ENCODE measurements around the gene SNRPA.
"Not testable (repeated sequence)": the region's sequence is repeated elsewhere in the genome, so short reads cannot be mapped to it uniquely, and the experiment has no call there.

SNRPA gene

GRCh38 chr19:40747536-40747935 lies 3.5 kb upstream of the SNRPA start:
- no peak for DNase-seq

DNA sequence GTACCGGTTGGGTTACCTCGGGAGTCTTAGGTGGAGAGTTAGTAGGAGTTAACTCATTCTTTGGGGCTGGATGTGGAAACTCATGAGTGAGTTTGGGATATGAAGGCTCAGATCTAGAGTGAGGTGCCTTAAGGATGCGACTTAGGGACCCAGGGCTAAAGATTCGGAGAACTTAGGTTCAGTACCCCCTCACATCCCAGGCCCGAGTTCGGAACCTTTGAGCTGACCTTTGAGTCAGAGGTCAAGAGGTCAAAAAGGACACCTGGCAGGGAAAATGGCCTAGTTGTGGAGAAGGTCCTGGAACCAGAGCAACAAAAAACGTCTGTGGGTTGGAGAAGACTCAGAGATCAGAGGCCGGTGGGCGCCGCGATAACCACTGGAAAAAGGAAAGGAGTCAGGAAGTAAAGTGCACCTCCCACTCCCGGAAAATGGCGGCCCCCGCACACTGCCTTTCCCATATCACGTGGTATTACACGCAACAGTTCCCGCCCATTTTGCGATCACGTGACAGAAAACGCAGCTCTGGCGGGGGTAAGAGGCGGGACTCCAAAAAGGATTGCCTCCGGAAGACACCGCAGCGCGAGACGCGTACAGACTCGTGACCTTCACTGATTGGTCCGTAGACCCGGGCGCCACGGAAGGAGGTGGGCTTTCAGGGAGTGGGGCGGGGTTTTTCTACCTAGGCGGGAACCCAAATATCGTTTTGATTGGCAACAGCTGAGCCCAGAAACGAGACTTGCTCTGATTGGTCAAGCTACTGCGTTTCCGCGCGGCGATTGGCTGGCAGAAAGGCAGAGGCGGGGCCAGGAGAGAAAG lies 737 bp upstream of the SNRPA start, which contains the start of gene ACTMAP:
TSS of gene ACTMAP (minus strand) at position 420 of the 816 bp plus-strand sequence. CDS start 674 bp downstream, outside the sequence.
- DNase-seq = peak; percentile 100

GRCh38 chr19:40752257-40752781 lies 1.3 kb downstream of the SNRPA start:
- no peak for DNase-seq

DNA sequence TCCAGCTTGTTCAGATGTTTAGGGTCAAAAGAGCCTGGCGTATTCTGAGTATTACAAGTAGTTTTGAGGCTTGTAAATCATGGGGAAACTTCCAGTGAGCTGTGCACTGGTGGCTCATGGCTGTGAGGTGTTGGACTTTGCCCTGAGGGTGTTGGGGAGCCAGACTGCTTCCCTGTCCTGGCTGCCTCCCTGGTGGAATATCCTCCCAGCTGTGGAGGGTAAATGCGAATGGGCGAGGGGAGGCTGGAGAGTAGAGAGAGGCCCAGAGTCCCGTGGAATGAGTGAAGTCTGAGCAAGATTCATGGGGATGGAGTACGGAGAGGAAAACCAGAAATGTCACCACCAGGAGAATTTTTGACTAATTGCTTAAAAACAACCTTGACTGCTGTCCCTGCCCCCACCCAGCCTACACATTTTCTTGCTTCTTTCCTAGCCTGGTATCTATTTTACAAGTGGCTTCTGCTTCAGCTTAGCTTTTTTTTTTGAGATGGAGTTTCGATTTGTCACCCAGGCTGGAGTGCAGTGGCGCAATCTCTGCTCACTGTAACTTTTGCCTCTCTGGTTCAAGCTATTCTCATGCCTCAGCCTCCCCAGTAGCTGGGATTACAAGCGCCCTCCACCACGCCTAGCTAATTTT lies 3.7 kb downstream of the SNRPA start:
- no peak for DNase-seq

GRCh38 chr19:40755248-40755624 lies 4.2 kb downstream of the SNRPA start:
- DNase-seq = no peak

DNA sequence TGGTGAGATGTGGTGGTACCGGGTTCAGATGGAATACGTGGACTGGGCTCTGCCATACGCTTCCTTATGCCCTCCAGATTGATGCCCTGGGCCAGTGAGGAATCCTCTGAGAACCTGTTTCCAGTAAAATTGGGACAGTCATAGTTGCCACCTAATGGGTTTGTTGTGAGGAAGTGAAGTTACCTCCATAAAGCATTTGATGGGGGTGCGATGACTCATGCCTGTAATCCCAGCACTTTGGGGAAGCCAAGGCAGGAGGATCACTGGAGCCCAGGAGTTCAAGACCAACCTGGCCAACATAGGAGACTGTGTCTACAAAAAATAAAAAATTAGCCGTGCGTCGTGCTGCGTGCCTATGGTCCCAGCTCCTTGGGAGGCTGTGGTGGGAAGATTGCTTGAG lies 4.8 kb downstream of the SNRPA start:
- no peak for DNase-seq

GRCh38 chr19:40756502-40757110 lies 5.6 kb downstream of the SNRPA start:
- DNase-seq = peak; percentile 28

GRCh38 chr19:40758491-40758890 lies 7.5 kb downstream of the SNRPA start:
- no peak for DNase-seq

GRCh38 chr19:40759352-40759751 lies 8.3 kb downstream of the SNRPA start:
- DNase-seq = no peak

DNA sequence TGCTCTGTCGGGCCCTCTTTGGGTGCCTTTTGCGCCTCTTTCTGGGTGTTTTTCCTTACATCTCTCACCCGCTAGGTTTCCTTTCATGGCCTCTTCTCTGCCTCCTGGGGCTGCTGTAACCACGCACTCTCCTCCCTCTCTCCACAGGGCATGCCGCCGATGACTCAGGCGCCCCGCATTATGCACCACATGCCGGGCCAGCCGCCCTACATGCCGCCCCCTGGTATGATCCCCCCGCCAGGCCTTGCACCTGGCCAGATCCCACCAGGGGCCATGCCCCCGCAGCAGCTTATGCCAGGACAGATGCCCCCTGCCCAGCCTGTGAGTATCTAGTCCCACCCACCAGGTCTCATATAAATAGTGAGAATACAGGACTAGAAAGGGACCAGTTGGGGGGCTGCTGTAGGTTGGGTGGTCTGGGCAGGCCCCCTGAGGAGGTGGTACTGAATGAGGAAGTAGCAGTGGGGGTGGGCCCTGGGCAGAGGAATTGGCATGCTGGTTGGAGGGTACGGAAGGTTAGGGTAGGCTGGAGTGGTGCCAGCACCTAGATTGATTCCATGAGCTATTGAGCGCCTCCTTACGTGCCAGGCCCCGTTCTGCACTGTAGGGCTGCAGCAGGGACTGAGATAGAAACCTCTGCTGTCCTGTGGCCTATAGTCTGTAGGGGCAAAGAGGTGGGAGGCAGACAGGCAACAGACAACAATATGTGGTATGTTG lies 11.9 kb downstream of the SNRPA start:
- no peak for DNase-seq

- DNase-seq = no peak
These were observed 12.5 kb downstream of the SNRPA start for GRCh38 chr19:40763526-40763925.

DNA sequence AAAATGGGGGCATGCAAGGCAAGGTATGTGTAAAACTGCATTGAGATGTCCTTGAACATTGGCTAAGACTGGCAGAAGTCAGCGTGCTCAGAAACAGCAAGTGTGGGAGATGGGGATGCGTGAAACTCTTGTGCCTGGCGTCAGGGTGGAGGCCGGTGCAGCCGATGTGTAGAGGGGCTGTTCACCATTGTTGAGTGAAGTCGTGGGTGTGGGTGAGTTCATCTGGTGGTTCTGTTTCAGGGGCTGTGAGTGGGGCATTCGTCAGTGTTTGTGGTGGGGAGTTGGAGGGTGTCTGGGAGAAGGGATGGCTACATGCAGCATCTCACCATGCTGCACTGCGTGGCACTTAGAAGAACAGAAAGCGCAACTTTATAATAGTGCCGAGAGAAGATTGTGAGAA lies 13.0 kb downstream of the SNRPA start:
- no peak for DNase-seq

- DNase-seq = not testable (repeated sequence)
These were observed 15.4 kb downstream of the SNRPA start for GRCh38 chr19:40766385-40766784.

GRCh38 chr19:40768869-40769268 lies 17.9 kb downstream of the SNRPA start:
- no peak for DNase-seq

DNA sequence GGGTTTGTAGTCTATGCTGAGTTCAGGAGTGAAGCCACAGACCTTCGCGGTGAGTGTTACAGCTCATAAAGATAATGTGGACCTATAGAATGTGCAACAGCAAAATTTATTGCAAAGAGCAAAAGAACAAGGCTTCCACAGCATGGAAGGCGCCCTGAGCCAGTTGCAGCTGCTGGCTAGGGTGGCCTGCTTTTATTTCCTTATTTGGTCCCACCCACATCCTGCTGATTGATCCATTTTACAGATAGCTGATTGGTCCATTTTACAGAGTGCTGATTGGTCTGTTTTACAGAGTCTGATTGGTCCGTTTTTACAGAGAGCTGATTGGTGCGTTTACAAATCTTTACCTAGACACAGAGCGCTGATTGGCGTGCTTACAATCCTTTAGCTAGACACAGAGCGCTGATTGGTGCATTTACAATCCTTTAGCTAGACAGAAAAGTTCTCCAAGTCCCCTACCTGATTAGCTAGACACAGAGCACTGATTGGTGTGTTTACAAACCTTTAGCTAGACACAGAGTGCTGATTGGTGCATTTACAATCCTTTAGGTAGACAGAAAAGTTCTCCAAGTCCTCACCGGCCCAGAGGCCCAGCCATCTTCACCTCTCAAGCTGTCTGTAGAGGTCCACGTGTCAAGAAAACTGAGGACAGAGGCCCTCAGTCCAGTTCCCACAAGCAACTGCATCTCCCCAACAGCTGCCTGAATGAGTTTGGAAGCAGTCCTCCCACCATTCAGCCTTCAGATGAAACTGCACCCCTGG lies 20.3 kb downstream of the SNRPA start:
- peak; percentile 38 for DNase-seq

DNA sequence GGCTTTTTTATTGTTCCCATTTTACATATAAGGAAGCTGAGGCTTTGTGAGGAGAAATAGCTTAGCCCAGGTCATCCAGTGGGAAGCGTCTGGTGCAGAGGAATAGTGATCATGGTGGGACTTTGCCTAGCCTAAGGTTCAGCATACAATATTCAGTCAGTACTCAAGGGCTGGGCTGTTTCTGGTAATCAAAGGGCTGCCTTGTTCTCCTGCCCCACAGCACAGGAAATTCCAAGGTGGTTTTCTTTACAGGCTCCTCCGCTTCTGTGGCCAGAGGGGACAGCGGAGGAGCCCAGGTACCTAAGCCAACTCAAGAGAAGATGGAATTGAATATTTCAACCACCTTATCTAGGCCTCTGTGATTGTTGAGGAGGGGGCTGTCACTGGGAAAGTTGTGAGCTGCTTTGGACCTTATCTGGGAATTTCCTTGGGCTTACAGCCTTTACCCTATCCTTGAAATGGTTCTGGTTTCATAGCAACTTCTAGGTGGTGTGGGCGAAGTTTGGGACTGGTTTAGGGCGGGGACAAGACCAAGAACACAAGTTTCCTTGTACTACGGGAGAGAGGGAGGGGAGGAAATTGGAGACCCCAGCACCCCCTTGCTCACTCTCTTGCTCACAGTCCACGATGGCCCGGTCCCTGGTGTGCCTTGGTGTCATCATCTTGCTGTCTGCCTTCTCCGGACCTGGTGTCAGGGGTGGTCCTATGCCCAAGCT lies 24.1 kb downstream of the SNRPA start, which contains the start of gene MIA:
TSS of gene MIA (plus strand) at position 606 of the 716 bp plus-strand sequence. CDS start at position 628, 22 bp downstream.
- DNase-seq = no peak

- DNase-seq = no peak
These were observed 24.6 kb downstream of the SNRPA start for GRCh38 chr19:40775632-40776022.

GRCh38 chr19:40776364-40776763 lies 25.4 kb downstream of the SNRPA start:
- DNase-seq = no peak

DNA sequence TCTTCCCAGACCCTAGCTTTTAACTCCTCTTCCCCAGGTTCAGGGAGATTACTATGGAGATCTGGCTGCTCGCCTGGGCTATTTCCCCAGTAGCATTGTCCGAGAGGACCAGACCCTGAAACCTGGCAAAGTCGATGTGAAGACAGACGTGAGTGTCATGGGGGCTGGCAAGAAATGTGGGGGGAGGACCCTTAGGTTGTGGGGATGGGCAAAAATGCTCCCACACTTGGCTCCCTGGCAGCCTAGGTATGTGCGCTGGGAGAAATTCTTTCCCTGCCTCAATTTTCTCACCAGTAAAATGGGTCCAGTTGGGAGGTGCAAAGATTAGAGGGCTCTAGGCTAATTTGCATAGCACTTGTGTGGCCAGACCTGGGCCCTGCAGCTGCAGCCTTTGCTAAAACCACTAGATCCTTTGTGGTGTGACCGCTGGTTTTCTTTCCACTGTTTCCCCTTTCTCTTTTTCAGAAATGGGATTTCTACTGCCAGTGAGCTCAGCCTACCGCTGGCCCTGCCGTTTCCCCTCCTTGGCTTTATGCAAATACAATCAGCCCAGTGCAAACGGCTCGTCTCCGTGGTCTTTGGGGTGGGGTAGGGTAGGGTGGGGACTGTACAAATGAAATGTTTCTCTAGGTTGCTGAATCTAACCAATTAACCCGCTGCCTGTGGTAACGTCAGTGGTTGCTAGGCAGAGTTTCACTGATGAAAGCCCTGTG lies 26.1 kb downstream of the SNRPA start:
- DNase-seq = peak; percentile 86

- no peak for DNase-seq
These were observed 26.6 kb downstream of the SNRPA start for GRCh38 chr19:40777645-40777936.
